HG03095 (cell line): ENCODE measurements around the gene ASGR1.
A peak's percentile ranks its signal among the peaks of the same experiment; 100 is the strongest.

Experiments
- ATAC-seq: cut with Tn5 transposase; IDR thresholded peaks from one replicate; pipeline ENCODE4 v1.9.1; 2021; ENCODE audit warnings: moderate library complexity; ENCODE audit not compliant: unreplicated experiment

Gene ASGR1, protein sequence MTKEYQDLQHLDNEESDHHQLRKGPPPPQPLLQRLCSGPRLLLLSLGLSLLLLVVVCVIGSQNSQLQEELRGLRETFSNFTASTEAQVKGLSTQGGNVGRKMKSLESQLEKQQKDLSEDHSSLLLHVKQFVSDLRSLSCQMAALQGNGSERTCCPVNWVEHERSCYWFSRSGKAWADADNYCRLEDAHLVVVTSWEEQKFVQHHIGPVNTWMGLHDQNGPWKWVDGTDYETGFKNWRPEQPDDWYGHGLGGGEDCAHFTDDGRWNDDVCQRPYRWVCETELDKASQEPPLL

DNA sequence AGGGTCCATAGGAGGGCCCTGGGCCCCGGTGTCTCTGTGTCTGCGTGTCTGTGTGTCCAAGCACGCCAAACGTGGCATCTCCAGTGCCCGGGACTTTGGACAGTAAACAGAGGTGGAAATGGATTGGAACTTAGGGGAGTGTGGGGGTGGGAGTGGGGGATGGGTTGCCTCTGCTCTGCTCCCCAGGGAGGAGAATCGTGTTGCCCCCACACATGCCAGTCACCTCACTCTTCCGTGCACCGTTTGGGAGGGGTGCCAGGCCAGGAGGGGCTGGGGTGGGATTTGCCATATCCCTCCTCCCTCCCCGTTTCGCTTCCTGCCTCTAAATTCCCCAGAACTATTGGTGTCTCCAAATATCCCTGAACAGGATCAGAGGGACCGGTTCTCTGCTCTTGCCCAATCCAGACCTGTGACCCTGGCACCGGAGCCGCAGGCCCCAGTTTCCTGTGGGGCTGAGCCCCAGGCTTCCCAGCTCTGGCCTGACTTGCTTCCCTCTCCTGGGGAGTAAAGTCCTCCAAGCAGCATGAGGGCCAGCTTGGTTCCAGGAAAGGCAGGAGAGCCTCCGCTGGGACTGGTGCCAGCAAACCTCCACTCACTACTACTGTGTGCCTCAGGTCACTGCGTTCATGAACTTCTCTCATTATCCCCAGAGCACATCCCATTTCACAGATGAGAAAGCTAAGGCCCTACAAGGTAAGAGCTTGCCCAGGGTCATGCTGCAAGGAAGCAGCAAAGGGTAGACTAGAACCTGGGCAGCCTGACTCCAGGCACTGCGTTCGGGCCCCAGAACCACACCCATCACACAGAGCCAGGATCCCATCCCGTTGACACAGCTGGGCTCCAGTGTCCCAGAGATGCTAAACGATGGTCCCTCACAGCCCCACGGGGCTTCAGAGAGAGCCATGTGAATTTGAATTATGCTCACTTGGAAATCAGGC, at the start of gene ASGR1:
ASGR1 (minus strand) TSS at position 54 of the 938 bp plus-strand sequence. CDS start 807 bp downstream, outside the sequence.
- no peak for ATAC-seq

DNA sequence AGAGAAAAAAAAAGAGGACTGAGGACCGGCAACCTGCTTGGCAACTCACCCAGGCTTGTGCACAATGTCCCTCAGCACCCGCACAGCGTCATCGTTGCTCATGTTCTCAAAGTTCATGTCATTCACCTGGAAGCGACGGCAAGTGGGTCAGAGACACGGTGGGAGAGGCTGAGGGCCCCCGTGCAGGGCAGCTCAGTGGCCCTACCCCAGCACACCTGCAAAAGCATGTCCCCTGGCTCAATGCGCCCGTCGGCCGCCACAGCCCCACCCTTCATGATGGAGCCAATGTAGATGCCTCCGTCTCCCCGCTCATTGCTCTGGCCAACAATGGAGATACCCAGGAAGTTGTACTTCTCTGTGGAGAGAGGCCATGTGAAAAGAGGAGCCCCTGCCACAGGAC, 49.8 kb upstream of the ASGR1 start:
- no peak for ATAC-seq

DNA sequence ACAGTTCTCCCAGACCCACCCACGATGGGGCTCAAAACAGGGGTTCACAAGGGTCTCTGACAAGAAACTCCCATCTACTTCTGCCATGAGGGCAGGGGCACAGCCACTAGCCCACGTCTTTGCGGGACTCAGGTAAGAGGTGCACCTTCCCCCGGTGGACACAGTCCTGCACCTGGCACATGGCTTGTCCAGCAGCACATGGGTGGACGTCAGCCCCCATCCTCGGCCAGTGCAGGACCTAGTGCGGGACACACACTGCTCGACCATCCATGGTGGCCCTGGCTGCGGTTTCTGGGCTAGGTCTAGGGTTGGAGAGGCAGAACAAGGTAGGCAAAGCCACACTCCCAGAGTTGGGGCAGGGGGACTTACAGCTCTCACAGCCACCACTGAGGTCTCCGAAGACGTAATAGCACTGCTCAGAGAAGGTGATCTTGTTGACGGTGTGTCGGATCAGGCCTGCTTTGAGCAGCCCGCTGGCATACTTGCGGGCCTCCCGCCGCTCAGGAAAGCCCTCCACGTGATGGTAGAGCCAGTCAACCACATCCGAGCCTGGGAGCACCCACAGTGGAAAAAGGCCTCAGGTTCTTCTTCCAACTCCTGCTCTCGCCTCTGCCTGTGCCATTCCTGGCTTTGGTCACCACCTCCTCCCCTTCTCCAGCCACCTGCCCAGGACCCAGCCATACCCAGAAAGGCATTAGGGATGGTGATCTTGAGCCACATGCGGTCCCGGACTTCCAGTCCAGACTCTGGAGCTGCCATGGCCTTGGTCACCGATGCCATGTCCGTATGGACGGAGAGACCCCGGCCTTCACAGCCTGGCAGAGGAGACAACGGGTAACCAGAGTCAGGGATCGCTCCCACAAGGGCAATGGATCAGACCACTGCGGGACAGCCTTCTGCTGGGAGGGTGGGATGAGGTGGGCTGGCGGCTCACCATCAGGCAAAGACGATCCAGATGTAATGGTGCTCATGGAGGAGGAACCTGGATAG, 47.8 kb upstream of the ASGR1 start:
- no peak for ATAC-seq

DNA sequence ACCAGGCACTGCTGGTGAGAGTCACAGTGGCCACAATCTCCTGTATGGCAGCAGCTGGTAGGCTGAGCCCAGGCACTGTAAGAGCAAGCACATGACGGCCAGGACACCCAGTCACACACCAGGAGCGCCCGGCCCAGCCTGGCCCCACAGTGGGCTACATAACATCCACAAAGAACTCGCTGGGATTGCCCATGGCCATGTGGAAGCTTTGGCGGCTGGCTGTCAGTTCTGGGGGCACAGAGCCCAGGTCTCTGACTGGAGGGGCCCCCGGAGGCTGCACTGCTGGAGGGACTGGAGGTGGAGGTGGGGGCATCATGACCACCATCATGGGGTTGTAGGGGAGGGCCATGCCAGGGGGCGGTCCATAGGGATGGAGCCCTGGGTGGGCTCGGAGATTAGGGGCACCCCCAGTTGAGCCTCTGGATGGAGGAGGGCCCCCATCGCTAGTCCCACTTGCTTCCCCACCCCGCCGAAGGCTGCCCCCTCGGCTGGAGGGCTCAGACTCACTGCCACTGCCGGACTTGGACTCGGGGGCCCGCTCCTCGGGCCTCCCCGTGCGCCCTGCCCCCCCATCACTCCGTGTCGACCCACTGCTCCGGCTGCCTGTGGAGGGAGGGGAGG, 46.7 kb upstream of the ASGR1 start:
- ATAC-seq = no peak

DNA sequence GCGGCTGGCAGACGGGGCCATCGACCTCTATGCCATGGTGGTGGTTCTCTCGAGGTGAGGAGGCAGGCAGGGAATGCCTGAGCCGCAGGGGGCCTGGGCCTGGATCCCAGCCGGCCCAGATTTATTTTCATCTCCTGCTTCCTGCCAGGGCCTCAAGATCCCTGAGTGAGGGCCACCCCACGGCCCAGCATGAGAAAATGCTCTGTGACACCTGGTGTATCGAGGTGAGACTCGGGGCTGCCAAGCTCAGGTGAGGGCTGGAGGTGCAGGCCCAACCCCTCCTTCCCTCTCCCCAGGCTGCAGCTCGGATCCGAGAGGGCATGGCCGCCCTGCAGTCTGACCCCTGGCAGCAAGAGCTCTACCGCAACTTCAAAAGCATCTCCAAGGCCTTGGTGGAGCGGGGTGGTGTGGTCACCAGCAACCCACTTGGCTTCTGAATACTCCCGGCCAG, 45.5 kb upstream of the ASGR1 start:
- no peak for ATAC-seq

DNA sequence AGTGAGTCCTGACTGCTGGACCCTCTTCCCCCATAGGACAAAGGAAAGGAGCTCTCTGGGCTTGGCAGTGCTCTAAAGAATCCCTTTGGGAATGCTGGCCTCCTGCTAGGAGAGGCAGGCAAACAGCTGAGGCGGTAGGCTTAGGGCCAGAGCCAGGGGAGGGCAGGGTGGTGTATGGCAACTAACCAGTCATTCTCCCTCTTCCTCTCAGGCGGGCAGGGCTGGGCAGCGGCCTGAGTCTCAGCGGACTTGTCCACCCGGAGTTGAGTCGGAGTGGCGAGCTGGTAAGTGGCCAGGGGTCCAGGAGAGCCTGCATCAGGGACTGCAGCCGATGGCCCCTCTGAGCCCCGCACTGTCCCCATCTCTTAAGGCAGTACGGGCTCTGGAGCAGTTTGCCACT, 44.9 kb upstream of the ASGR1 start:
- no peak for ATAC-seq

DNA sequence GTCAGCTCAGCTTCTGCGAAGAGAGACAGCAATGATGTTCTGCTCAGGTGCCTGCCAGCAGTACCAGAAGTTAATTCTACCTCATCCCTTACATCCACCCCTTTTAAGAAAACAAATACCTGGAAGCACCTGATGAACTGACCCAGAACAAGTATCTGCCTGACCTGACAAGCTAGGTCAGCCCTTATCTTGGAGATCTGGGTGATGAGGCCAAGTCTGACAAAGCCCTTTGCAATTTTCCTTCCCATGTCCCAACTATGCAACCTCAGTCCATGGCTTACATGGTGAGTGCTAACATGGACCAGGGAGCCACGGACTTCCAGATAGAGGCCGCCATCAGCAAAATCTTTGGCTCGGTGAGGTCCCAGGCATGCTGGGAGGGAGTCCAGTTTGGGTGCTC, 44.2 kb upstream of the ASGR1 start:
- ATAC-seq = no peak

DNA sequence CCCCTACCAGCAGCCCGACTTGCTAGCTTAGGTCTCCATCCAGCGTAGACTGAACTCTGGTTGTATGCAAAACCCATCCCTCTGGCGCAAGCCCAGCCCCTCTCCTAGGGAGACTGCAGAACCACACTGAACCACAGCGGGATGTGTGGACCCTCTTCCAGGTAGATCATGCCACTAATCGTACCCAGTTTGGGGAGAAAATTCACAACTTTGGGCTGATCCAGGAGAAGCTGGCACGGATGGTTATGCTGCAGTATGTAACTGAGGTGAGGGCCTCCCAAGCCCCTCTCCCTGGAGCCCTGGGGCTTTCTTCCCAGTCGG, 43.8 kb upstream of the ASGR1 start:
- ATAC-seq = no peak

DNA sequence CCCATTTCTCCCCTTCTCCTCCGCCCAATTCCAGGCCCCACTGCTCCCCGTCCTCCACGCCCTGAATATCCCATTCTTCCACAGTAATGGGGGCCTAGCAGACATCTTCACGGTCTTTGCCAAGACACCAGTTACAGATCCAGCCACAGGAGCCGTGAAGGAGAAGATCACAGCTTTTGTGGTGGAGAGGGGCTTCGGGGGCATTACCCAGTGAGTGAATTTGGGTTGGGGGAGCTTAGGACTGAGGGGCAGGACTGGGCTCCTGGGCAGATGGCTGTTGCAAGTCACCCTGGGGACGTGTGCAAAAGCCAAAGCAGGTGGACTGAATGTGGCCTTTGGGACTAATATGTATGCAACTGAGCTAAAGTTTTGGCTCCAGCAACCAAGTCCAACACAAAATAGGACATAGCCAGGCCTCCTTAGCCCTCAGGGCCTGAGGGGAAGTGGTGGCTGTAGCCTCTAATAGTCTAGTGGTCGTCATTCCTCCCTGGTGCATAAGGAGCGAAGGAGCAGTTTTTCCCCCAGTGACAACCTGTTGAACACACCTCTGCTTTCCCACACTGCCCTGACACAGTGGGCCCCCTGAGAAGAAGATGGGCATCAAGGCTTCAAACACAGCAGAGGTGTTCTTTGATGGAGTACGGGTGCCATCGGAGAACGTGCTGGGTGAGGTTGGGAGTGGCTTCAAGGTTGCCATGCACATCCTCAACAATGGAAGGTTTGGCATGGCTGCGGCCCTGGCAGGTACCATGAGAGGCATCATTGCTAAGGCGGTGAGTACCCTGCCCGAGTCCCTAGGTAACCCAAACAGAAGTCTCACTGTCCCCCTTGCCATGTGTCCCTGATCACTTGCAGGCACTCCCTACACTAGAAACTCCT, 43.2 kb upstream of the ASGR1 start:
- no peak for ATAC-seq

DNA sequence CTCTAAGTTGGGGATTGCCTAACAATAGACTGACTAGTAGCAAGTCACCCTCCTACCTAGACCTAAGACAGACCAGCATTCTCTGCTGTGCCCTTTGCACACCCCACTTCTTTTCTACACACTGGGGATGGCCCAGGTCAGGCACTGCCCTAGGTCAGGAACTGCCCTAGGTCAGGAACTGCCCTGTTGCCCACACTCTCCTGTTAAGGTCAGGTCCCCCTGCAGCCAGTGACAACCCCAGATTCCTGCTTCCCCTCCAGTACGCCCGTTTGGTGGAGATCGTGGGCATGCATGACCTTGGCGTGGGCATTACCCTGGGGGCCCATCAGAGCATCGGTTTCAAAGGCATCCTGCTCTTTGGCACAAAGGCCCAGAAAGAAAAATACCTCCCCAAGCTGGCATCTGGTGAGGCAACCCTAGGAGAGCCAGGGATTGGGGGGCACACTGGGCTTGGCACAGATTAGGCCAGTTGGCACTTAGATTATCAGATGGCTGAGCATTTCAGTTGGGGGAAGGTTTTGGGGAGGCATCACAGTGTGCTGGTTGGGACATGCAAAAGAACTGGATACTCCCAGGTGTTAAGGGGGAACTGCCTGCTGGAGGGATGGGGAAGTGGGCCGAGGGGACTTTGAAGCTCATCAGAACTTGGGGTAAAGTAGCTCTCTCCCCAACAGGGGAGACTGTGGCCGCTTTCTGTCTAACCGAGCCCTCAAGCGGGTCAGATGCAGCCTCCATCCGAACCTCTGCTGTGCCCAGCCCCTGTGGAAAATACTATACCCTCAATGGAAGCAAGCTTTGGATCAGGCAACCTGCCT, 42.3 kb upstream of the ASGR1 start:
- no peak for ATAC-seq

DNA sequence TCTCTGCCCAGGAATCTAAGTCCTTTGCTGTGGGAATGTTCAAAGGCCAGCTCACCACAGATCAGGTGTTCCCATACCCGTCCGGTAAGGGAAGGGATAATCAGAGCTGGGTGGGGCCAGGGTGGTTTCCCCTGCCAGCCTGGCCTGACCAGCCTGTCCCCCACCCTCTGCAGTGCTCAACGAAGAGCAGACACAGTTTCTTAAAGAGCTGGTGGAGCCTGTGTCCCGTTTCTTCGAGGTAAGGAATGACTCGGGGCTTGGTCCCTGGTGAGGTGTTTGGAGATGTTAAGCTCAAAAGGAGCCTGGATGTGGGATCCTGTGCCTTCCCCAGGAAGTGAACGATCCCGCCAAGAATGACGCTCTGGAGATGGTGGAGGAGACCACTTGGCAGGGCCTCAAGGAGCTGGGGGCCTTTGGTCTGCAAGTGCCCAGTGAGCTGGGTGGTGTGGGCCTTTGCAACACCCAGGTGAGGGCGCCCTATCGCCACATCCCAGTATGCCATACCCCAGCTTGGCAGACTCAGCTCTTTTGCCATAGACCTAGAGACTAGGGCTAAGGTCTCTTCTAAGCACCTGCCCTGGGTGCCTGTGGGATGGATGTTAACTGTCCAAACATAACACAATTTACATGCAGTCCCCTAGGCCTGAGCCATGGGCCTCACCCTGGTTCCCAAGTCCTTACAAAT, 41.6 kb upstream of the ASGR1 start:
- no peak for ATAC-seq

DNA sequence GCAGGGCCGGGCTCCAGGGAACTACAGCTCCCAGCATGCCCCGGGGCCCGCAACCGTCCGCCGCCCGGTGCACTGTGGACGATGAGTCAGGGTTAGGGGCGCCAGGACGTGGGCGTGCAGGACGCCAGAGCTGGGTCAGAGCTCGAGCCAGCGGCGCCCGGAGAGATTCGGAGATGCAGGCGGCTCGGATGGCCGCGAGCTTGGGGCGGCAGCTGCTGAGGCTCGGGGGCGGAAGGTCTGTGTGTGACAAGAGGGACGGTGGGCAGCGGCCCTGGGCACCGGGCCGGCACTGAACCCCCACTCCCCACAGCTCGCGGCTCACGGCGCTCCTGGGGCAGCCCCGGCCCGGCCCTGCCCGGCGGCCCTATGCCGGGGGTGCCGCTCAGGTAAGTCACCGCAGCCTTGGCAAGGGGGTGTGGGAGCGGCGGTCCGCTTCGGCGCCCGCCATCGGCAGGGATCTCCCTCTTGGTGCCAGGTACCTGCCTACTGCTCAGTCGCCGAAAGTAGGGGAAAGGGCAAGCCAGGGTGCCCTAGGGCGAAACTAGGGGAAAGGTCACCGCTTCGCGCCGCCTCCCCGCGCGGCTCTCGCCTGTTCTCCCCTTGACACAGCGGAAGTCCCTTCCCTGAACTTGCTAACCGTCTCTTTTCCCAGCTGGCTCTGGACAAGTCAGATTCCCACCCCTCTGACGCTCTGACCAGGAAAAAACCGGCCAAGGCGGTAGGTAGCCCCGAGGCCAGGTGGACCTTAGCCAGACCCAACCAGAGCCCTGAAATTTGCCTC, 40.8 kb upstream of the ASGR1 start, which contains the start of the genes ACADVL and DLG4:
ACADVL (plus strand) TSS at position 127 of the 781 bp plus-strand sequence; CDS start at position 174, 47 bp downstream.
DLG4 (minus strand) TSS at position 25 of the 781 bp plus-strand sequence.
- ATAC-seq = peak; percentile 51

DNA sequence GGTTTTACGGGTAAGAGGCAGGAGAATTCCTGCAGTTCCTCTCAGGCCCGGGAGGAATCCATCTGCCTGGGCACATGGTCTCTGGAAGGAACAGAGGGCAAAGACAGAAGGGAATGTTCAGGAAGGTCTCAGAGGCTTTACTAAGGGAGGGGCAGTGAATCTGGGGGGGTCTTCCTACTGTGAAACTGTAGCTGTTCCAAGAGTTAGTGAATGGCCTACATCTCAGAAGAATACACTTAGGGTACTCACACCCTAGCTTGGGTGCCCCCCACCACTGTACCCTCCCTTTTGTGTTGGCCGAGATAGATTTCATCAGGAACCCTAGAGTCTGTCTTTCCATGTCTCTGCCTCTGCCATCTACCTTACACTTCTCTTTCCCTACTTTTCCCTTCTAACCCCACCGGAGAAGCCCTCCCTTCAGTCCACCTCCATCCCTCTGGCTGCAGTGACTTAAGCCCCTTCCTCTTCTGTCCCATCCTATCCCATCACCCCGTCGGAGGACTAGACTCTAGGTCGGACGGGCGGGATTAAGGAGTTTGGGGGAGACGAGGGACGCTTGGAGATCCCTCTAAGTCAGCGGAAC, 40.1 kb upstream of the ASGR1 start:
- ATAC-seq = no peak

DNA sequence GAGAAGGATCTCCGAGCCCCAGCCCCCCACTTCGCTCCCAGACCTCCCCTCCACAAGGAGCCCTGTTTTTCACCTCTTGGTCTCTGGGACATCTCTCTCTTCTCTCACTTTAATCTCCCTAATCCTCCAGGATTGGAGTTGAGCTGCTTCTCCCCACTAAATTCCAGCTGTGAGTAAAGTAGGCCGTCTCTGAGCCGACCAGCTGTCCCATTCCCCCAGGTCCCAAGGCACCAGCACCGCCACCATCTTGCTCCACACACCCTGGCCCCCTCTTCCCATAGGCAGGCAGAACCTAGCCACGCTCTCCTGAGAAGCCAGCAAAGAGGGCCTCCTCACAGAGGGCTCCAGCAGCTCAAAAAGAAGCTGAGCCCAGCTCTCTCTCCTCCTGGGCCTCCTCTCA, 39.6 kb upstream of the ASGR1 start:
- no peak for ATAC-seq

DNA sequence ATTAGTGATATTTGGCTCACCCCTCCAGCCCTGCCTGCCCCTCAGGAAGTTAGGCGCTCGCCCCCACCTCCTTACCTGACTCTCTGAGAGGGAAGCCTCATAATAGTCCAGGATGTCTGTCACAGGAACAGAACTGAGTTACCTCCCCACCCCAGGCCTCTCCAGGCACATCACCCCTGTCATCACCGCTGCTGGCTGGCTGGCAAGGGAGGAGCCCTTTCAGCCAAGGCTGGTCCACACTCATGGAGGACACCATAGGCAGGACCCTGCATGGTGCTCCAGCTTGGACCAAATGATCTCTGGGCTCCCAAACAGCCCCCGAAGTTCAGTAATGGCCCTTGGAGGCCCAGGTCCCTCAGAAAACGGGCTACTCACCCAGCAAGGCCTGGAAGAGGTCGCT, 39.0 kb upstream of the ASGR1 start:
- no peak for ATAC-seq

DNA sequence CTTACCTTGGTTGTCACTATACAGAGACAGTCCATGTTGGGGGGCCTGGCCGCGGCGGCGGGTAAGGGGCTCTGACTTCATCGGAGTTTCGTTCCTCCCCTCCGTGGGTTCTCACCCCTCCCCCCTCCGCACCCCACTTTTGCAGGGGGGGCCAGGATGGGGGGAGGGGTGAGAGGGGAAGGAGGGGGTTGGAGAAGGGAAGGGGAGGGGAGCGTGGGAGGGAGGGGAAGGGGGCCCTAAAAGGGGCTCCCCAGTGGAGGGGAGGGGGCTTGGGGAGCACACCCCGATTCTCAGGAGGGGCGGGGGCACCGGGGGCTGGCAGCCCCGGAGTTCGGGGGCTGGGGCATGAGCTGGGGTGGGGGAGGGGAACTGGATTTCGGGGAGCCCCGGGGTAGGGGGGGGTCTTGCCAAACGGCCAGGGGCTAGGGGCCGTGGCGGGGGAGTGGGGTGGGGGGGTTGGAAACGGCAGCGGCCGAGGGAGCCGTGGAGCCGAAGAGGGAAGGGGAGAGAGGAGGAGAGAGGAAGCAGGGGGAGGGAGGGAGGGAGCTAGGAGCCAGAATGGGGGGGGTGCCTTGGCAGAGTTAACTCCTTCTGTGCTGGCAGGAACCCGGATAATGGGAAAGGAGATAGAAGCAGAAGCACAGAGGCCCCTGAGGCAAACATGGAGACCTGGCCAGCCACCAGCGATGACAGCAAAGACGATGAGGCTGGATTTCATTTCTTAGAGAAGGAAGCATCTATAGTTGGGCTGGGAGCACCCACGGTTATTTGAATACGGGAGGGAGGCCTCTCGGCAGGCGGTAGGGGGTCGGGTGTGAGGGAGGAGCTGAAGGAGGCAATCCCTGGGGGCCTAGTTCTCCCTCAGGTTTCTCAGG, 38.2 kb upstream of the ASGR1 start:
- no peak for ATAC-seq
